A549 treated with DMSO at 1 μM for 4 hours (cell line): Measurements from ENCODE around the gene CCDC92B. TPM values are rescaled to one million over a fixed set of nuclear protein-coding genes. Genes with fewer than 3 reads are reported as not detected.

Experiments
- total RNA-seq: library from RNA; stranded (reverse); fragments of 200-300 nt; extraction: Qiagen RNA extraction; gene quantifications from 5 replicates; pipeline ENCODE4 v1.2.3, GENCODE V29; 2022; ENCODE audit warnings: low read depth

The CCDC92B gene
- 0.09 to 0.25 TPM (median 0.17 TPM) in 5 replicates for total RNA-seq

GRCh38 chr17:2749058-2749783, at the start of gene CCDC92B:
CCDC92B (minus strand) TSS chr17:2749652; CDS start chr17:2735145, 14,507 bp downstream.

GRCh38 chr17:2796164-2797125, 47.0 kb upstream of the CCDC92B start, which contains the start of gene RAP1GAP2:
RAP1GAP2 (plus strand) TSS chr17:2796438; CDS start chr17:2796528, 90 bp downstream.

GRCh38 chr17:2711608-2712299, 37.7 kb downstream of the CCDC92B start, which contains the start of gene CLUH:
CLUH (minus strand) TSS chr17:2711764; CDS start chr17:2711661, 103 bp downstream.

Other genes starting within 250 kb of the CCDC92B start
- 30.5 to 41.2 TPM (median 37.7 TPM) in 5 replicates for gene METTL16, start 237.8 kb downstream of the CCDC92B start, total RNA-seq
- 178 to 220 TPM (median 201 TPM) in 5 replicates for gene PAFAH1B1, start 156.0 kb downstream of the CCDC92B start, total RNA-seq
- 100 to 134 TPM (median 123 TPM) in 5 replicates for gene CLUH, start 37.9 kb downstream of the CCDC92B start, total RNA-seq
- 14.6 to 20.2 TPM (median 18.9 TPM) in 5 replicates for gene RAP1GAP2, start 46.8 kb upstream of the CCDC92B start, total RNA-seq